GM13976 (cell line): ENCODE results near the gene TRHDE.
"Not testable (repeated sequence)": the region's sequence is repeated elsewhere in the genome, so short reads cannot be mapped to it uniquely, and the experiment has no call there.

Experiments
- DNase-seq: peaks from one replicate; pipeline ENCODE4 v3.0.0; 2012; ENCODE audit warnings: low spot score
- in situ Hi-C: fragments of 300-500 bp; cut with MboI; formaldehyde crosslinking; loops from one replicate; pipeline ENCODE4 v1.12.0; 2022; ENCODE audit warnings: low sequenced_read_pairs, mixed read lengths, inconsistent platforms; ENCODE audit not compliant: unreplicated experiment
- TF ChIP-seq, protein P1 (sequence below): IDR thresholded peaks from 2 replicates; pipeline ENCODE4 v1.5.1; 2012; ENCODE audit warnings: borderline replicate concordance, mild to moderate bottlenecking; ENCODE audit not compliant: insufficient read depth; ENCODE audit errors: extremely low read depth, missing control alignments, control extremely low read depth

The TRHDE gene

DNA sequence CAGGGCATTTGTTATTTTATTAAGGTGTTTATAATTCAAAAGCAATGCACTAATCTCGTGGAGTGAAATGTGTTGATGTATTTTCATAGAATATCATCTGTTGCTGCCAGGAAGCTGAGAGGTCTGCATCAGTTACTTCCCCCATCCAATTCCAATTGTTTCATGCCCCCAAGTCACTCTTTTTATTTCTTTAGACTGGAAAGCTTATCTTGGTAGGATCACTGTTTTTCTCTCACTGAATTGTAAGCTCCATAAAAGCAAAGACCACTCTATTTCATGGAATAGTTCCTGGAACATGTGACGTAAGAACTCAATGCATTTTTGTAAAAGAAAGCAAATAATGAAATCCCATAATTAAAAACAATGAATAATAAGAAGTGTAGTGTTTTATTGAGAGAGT is 420.2 kb downstream of the TRHDE start:
- no peak for DNase-seq
- in situ Hi-C loops = no loop called here
- TF ChIP-seq, protein P1, sequence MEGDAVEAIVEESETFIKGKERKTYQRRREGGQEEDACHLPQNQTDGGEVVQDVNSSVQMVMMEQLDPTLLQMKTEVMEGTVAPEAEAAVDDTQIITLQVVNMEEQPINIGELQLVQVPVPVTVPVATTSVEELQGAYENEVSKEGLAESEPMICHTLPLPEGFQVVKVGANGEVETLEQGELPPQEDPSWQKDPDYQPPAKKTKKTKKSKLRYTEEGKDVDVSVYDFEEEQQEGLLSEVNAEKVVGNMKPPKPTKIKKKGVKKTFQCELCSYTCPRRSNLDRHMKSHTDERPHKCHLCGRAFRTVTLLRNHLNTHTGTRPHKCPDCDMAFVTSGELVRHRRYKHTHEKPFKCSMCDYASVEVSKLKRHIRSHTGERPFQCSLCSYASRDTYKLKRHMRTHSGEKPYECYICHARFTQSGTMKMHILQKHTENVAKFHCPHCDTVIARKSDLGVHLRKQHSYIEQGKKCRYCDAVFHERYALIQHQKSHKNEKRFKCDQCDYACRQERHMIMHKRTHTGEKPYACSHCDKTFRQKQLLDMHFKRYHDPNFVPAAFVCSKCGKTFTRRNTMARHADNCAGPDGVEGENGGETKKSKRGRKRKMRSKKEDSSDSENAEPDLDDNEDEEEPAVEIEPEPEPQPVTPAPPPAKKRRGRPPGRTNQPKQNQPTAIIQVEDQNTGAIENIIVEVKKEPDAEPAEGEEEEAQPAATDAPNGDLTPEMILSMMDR = no peak

GRCh38 chr12:72694193-72694592 is 422.0 kb downstream of the TRHDE start:
- in situ Hi-C loops = no loop called here
- TF ChIP-seq, protein P1 = no peak

DNA sequence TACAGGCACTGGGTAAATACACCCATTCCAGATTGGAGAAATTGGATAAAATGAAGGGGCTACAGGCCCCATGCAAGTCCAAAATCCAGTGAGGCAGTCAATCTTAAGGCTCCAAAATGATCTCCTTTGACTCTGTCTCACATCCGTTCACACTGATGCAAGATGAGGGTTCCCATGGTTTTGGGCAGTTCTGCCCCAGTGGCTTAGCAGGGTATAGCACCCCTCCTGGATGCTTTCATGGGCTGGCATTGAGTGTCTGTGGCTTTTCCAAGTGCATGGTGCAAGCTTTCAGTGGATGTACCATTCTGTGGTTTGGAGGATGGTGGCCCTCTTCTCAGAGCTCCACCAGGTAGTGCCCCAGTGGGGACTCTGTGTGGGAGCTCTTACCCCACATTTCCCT is 427.2 kb downstream of the TRHDE start:
- TF ChIP-seq, protein P1 = no peak
- DNase-seq = no peak
- in situ Hi-C loops = no loop called here

More at GRCh38 chr12:72694193-72694592, 422.0 kb downstream of the TRHDE start:
- no peak for DNase-seq

DNA sequence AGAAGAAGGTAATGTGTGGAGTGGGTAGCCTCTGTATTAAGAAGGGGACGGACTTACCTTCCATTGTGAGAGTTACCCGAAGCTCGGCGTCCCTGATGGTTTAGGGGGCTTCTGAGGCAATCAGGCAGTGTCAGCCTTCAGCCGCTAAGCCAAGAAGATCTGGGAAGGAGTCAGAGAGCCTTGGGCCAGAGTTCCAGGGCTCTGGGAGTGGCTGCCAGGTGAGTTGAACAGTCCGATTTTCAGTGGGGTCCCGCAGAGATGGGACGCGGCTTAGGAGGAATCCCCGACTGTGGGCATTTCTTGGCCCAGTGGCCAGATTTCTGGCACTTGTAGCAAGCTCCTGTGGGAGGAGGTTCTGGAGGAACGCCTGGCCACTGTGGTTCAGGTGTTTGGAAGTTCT is 439.9 kb downstream of the TRHDE start:
- DNase-seq, in situ Hi-C loops: not testable (repeated sequence)

DNA sequence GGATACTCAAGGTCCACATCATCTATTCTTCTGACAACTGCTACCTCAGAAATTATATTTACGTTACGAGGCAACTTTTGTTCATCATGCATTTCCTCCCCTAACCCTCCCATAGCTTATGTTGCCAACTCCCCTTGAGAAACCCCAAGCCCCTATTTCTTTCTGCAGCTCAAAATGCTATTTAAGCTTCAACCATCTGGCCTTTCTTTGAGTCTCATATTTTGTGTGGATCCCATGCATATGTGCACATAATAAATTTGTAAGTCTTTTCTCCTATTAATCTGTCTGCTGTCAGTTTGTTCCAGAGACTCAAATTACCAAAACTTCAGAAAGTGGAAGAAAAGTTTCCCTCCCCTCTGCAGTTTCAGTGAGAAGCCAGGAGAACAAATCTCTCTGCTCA is 444.1 kb downstream of the TRHDE start:
- DNase-seq = no peak
- TF ChIP-seq, protein P1 = no peak
- in situ Hi-C loops = no loop called here

GRCh38 chr12:72717036-72717435 is 444.9 kb downstream of the TRHDE start:
- no peak for DNase-seq
- in situ Hi-C loops = no loop called here
- TF ChIP-seq, protein P1 = no peak
